Esophagus (tissue), 2 donors: ENCODE results near the gene SLC16A10. TPM values are rescaled to one million over a fixed set of nuclear protein-coding genes. Genes with fewer than 3 reads are reported as not detected.
"Not testable (repeated sequence)": the region's sequence is repeated elsewhere in the genome, so short reads cannot be mapped to it uniquely, and the experiment has no call there.

Experiments
- H3K27ac ChIP-seq, 2 donors: one replicate each; pipeline ENCODE4 v1.5.1; 2013; ENCODE audit warnings: low read depth in 2 of 2, mild to moderate bottlenecking in 2 of 2, inconsistent platforms in 1 of 2, low read length in 1 of 2, moderate library complexity in 1 of 2
- H3K27me3 ChIP-seq, 2 donors: one replicate each; pipeline ENCODE4 v1.6.1; 2013; ENCODE audit warnings: low read length in 2 of 2, control low read depth in 1 of 2, mild to moderate bottlenecking in 1 of 2; ENCODE audit not compliant: insufficient read depth in 2 of 2, control insufficient read depth in 1 of 2
- H3K36me3 ChIP-seq, 2 donors: one replicate each; pipeline ENCODE4 v1.6.1; 2013; ENCODE audit warnings: low read length in 1 of 2; ENCODE audit not compliant: control insufficient read depth in 2 of 2, insufficient read depth in 2 of 2
- H3K4me1 ChIP-seq, 2 donors: one replicate each; pipeline ENCODE4 v1.6.1; 2013; ENCODE audit warnings: low read length in 1 of 2; ENCODE audit not compliant: control insufficient read depth in 2 of 2, insufficient read depth in 2 of 2
- H3K4me3 ChIP-seq, 2 donors: one replicate each; pipeline ENCODE4 v1.5.1; 2013; ENCODE audit warnings: low read length in 2 of 2, mild to moderate bottlenecking in 2 of 2, low read depth in 1 of 2, moderate library complexity in 1 of 2
- H3K9me3 ChIP-seq, 2 donors: one replicate each; pipeline ENCODE4 v1.6.1; 2013; ENCODE audit warnings: mild to moderate bottlenecking in 2 of 2, low read depth in 1 of 2, low read length in 1 of 2, moderate library complexity in 1 of 2; ENCODE audit not compliant: control insufficient read depth in 2 of 2, insufficient read depth in 1 of 2
- WGBS, 2 donors: extraction: QIAGEN DNeasy Blood & Tissue Kit; methylation state at CpG; one replicate each; pipeline ENCODE4 v1.1.7; 2013; 5-methylcytosine and 5-hydroxymethylcytosine counted together
- polyA plus RNA-seq, 2 donors: library from polyadenylated mRNA; stranded (reverse); fragments of 200-250 nt; gene quantifications; one replicate each; pipeline ENCODE4 v1.2.3, GENCODE V29; 2013
- donor health status: healthy with polysubstance abuse.
- donor health status: Bipolar disorder and iron deficiency.

Gene SLC16A10
- polyA plus RNA-seq, 2 donors: 0.18 to 0.41 TPM

- Histone ChIP-seq H3K36me3 (no peaks in the 10 kb centered on the region), H3K27ac (no peak overlapping the region), H3K4me1 (no peaks in the 10 kb centered on the region), H3K4me3 (no peak overlapping the region), H3K27me3 (no peaks in the 10 kb centered on the region), H3K9me3 (peaks cover 2 to 4% of the 10 kb centered on the region in 2 donors)
- WGBS, 2 donors: 86 to 92% methylated on average over 3 of the region's 3 CpGs
Observed at GRCh38 chr6:111190637-111191036, 103.3 kb downstream of the SLC16A10 start.

- H3K36me3 ChIP-seq, H3K27me3 ChIP-seq, H3K4me1 ChIP-seq, H3K27ac ChIP-seq, H3K9me3 ChIP-seq, H3K4me3 ChIP-seq: not testable (repeated sequence)
Observed at GRCh38 chr6:111191136-111191535, 103.8 kb downstream of the SLC16A10 start.

GRCh38 chr6:111192911-111193555 is 105.7 kb downstream of the SLC16A10 start:
- H3K27me3 ChIP-seq: no peaks in the 10 kb centered on the region
- H3K4me1 ChIP-seq: no peaks in the 10 kb centered on the region
- peaks cover 2 to 4% of the 10 kb centered on the region in 2 donors for H3K9me3 ChIP-seq
- no peak overlapping the region for H3K27ac ChIP-seq
- H3K4me3 ChIP-seq: no peak overlapping the region
- no peaks in the 10 kb centered on the region for H3K36me3 ChIP-seq

- Histone ChIP-seq H3K27me3 (no peaks in the 10 kb centered on the region), H3K36me3 (no peaks in the 10 kb centered on the region), H3K27ac (no peak overlapping the region), H3K4me1 (no peaks in the 10 kb centered on the region), H3K4me3 (no peak overlapping the region), H3K9me3 (peaks cover under 1% of the 10 kb centered on the region in 2 donors)
Observed at GRCh38 chr6:111195656-111196055, 108.4 kb downstream of the SLC16A10 start.

GRCh38 chr6:111198841-111199240 is 111.5 kb downstream of the SLC16A10 start:
- 87 to 90% methylated on average over 3 of the region's 3 CpGs for WGBS, 2 donors
- no peak overlapping the region for H3K27ac ChIP-seq
- H3K36me3 ChIP-seq: no peaks in the 10 kb centered on the region
- H3K9me3 ChIP-seq: no peaks in the 10 kb centered on the region
- no peaks in the 10 kb centered on the region for H3K27me3 ChIP-seq
- H3K4me3 ChIP-seq: no peak overlapping the region
- H3K4me1 ChIP-seq: no peaks in the 10 kb centered on the region

GRCh38 chr6:111199935-111200334 is 112.6 kb downstream of the SLC16A10 start:
- Histone ChIP-seq H3K4me1 (no peaks in the 10 kb centered on the region), H3K27me3 (no peaks in the 10 kb centered on the region), H3K9me3 (no peaks in the 10 kb centered on the region), H3K27ac (no peak overlapping the region), H3K36me3 (no peaks in the 10 kb centered on the region), H3K4me3 (no peak overlapping the region)
- WGBS, 2 donors: 42 to 50% methylated on average over 1 of the region's 1 CpG

DNA sequence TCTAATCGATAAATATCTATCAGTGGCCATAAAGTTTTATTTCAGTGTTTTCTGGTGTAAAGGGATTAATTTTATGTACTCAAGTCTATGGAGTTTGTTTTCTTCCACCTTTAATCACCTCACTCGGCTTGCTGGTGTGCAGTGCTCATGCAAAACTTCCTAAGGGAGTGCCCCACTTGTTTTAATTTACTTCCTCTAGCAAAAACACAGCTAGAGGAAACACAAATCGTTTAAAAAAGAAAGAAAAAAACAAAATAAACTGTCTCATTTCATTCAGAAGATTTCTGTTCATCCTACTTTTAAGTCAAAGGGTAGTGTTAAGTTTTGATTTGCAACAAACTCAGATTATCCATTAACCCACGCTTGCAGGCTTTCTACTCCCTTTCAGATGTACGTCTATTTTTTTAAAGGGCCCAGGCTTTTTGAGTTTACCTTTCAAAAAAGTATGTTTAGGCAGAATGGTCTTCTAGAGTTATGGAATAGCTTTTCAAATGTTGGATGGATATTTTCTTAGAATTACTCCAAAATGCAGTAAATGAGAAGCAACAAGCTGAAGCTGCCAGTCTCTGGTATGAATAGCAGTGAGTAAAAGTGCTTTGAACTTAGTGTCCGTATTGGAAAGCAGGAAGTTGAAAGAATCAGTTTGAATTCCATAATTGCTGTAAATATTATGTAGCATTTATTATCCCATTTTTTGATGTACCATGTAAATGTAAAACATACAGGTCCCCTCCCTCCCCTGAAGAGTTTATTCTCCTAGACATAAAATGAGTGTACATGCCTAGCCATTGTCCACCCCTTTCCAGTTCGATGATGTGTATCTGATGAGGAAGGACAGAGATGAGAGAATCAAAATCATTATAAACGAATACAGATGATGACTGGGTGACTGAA is 113.3 kb downstream of the SLC16A10 start:
- H3K4me3 ChIP-seq: no peak overlapping the region
- no peaks in the 10 kb centered on the region for H3K4me1 ChIP-seq
- H3K9me3 ChIP-seq: no peaks in the 10 kb centered on the region
- H3K36me3 ChIP-seq: no peaks in the 10 kb centered on the region
- H3K27me3 ChIP-seq: no peaks in the 10 kb centered on the region
- WGBS, 2 donors: 55 to 70% methylated on average over 8 of the region's 8 CpGs
- no peak overlapping the region for H3K27ac ChIP-seq

- H3K36me3 ChIP-seq: no peaks in the 10 kb centered on the region
- no peak overlapping the region for H3K27ac ChIP-seq
- H3K4me3 ChIP-seq: no peak overlapping the region
- H3K9me3 ChIP-seq: no peaks in the 10 kb centered on the region
- H3K27me3 ChIP-seq: no peaks in the 10 kb centered on the region
- WGBS, 2 donors: 47 to 67% methylated on average over 1 of the region's 1 CpG
- no peaks in the 10 kb centered on the region for H3K4me1 ChIP-seq
Observed at GRCh38 chr6:111201244-111201554, 113.9 kb downstream of the SLC16A10 start.

- 89 to 90% methylated on average over 3 of the region's 3 CpGs for WGBS, 2 donors
- H3K27ac ChIP-seq: no peak overlapping the region
- H3K36me3 ChIP-seq: no peaks in the 10 kb centered on the region
- no peak overlapping the region for H3K4me3 ChIP-seq
- no peaks in the 10 kb centered on the region for H3K27me3 ChIP-seq
- no peaks in the 10 kb centered on the region for H3K4me1 ChIP-seq
- no peaks in the 10 kb centered on the region for H3K9me3 ChIP-seq
Observed at GRCh38 chr6:111201764-111202163, 114.5 kb downstream of the SLC16A10 start.

DNA sequence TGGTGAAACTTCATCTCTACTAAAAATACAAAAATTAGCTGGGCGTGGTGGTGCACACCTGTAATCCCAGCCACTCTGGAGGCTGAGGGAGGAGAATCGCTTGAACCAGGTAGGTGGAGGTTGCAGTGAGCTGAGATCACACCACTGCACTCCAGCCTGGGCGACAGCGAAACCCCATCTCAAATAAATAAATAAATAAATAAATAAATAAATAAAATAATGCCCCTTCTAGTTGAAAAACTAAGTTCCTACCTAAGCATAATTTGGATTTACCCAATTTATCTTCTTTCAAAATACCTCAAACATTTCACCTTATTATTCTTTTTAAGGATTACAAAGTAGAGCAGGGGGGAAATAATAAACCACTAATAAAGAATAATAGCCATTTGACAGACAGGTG is 116.2 kb downstream of the SLC16A10 start:
- H3K9me3 ChIP-seq, H3K4me3 ChIP-seq, H3K36me3 ChIP-seq, H3K27ac ChIP-seq, H3K27me3 ChIP-seq, H3K4me1 ChIP-seq: not testable (repeated sequence)
- 96 to 100% methylated on average over 4 of the region's 4 CpGs for WGBS, 2 donors
